Hepatocyte (in vitro differentiated cells): ENCODE data around the gene CLK1. TPM values are rescaled to one million over a fixed set of nuclear protein-coding genes. Genes with fewer than 3 reads are reported as not detected.

Experiments used
- DNase-seq: peaks from one replicate; pipeline ENCODE4 v3.0.0-alpha.2; 2016; ENCODE audit warnings: low spot score
- H2AFZ ChIP-seq: fragments of 200-600 bp; sonication (generic); 2 replicates; pipeline ENCODE4 v1.6.0; 2016; ENCODE audit warnings: antibody characterized with exemption, mild to moderate bottlenecking
- H3K27ac ChIP-seq: fragments of 200-600 bp; sonication (generic); 2 replicates; pipeline ENCODE4 v1.5.1; 2016; ENCODE audit warnings: mild to moderate bottlenecking
- H3K27me3 ChIP-seq: fragments of 200-600 bp; sonication (generic); 2 replicates; pipeline ENCODE4 v1.6.1; 2016
- H3K36me3 ChIP-seq: fragments of 200-600 bp; sonication (generic); replicated peaks from 2 replicates; pipeline ENCODE4 v1.5.1; 2016; ENCODE audit warnings: low read depth; ENCODE audit not compliant: insufficient read depth
- H3K4me1 ChIP-seq: fragments of 200-600 bp; sonication (generic); 2 replicates; pipeline ENCODE4 v1.5.1; 2016; ENCODE audit warnings: mild to moderate bottlenecking, moderate library complexity; ENCODE audit not compliant: insufficient read depth
- H3K4me2 ChIP-seq: fragments of 200-600 bp; sonication (generic); 2 replicates; pipeline ENCODE4 v1.6.0; 2016
- H3K4me3 ChIP-seq: fragments of 200-600 bp; sonication (generic); 2 replicates; pipeline ENCODE4 v1.5.1; 2016; ENCODE audit warnings: mild to moderate bottlenecking
- H3K79me2 ChIP-seq: fragments of 200-600 bp; sonication (generic); 2 replicates; pipeline ENCODE4 v1.6.0; 2017; ENCODE audit warnings: mild to moderate bottlenecking
- H3K9me2 ChIP-seq: fragments of 200-600 bp; sonication (generic); replicated peaks from 2 replicates; pipeline ENCODE4 v1.6.0; 2017; ENCODE audit warnings: mild to moderate bottlenecking; ENCODE audit not compliant: insufficient read depth
- H3K9me3 ChIP-seq: fragments of 200-600 bp; sonication (generic); 2 replicates; pipeline ENCODE4 v1.5.1; 2016; ENCODE audit warnings: low read depth, mild to moderate bottlenecking
- H4K20me1 ChIP-seq: fragments of 200-600 bp; sonication (generic); 2 replicates; pipeline ENCODE4 v1.6.0; 2016; ENCODE audit warnings: mild to moderate bottlenecking; ENCODE audit not compliant: insufficient read depth, poor library complexity, severe bottlenecking
- CTCF ChIP-seq: fragments of 200-600 bp; sonication (generic); IDR thresholded peaks from 2 replicates; pipeline ENCODE4 v1.5.1; 2016; ENCODE audit warnings: antibody characterized with exemption, mild to moderate bottlenecking; ENCODE audit not compliant: poor library complexity
- EZH2 ChIP-seq: fragments of 200-600 bp; sonication (generic); IDR thresholded peaks from 2 replicates; pipeline ENCODE4 v1.6.1; 2016; ENCODE audit warnings: antibody characterized with exemption, mild to moderate bottlenecking, borderline replicate concordance
- EZH2phosphoT487 ChIP-seq: fragments of 200-600 bp; sonication (generic); IDR thresholded peaks from one replicate; pipeline ENCODE4 v1.6.1; 2018; ENCODE audit warnings: antibody characterized with exemption, mild to moderate bottlenecking, low read depth, moderate library complexity; ENCODE audit not compliant: unreplicated experiment, severe bottlenecking
- WGBS: methylation state at CpG from one replicate; pipeline ENCODE4 v1.1.6; 2016; ENCODE audit warnings: low lambda C conversion rate; ENCODE audit errors: missing lambda C conversion rate; 5-methylcytosine and 5-hydroxymethylcytosine counted together
- polyA plus RNA-seq: library from polyadenylated mRNA; unstranded; fragments of >200 nt; fragmentation: Nextera tagmentation; extraction: Ambion mirVana; gene quantifications from 2 replicates; pipeline ENCODE4 v1.2.1, GENCODE V29; 2016
- total RNA-seq: library from RNA; depleted of rRNA; stranded (reverse); fragments of >200 nt; gene quantifications from 2 replicates; pipeline ENCODE4 v1.2.3, GENCODE V29; 2014

CLK1 gene
- 82.2 and 98.4 TPM in 2 replicates for total RNA-seq
- polyA plus RNA-seq, result 51.0 and 61.6 TPM in 2 replicates

DNA sequence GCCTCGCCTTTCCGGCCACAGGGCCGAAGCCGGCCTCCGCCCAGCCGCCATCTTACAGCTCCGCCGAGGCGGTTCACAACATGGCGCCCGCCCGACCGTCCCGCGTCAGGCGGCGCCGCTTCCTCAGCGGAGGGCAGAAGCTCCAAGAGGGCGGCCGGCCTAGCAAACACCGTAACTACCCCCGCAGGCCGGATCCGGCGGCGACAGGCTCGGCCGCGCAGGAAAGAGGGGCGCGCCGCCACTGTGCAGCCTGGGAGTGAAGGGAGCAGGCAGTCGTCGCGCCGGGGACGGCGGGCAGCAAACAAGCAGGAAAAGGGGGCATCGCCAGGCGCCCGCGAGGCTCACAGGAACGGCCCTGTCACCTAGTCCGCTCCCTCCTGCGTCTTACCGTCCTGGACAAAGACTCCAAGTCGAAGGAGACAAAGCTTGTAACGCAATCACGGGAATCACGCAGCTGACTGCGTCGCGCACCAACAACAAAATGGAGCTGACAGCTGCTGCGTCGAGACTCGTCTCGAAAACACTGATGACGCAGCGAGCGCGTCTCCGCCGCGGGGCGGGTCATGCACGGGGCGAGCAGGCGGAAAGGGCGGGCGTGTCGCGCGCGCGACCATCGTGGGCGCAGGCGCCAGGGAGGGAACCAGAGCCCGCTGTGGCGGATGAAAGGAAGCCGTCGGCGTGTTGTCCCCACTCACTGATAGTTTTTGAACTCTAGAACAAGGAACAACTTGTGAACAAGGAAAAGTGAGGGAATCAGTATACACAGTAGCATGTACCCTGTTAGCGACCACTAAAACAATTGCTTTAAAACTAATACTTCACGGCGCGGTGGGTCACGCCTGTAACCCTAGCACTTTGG, at the start of gene CLK1:
Gene CLK1 (minus strand): TSS at position 483 of the 859 bp plus-strand sequence. CDS start 2,796 bp downstream, outside the sequence.
- under 1% methylated on average over 89 of the region's 89 CpGs for WGBS
- peak within 1 kb of the TSS; percentile 100 for H3K27ac ChIP-seq

GRCh38 chr2:200913654-200914053, 49.2 kb upstream of the CLK1 start:
- TF ChIP-seq EZH2phosphoT487, result no peak
- no peak for TF ChIP-seq CTCF
- Histone ChIP-seq H3K9me2 (no peaks in the 10 kb centered on the region), H3K4me2 (no peak overlapping the region), H3K36me3 (peaks cover 4% of the 10 kb centered on the region), H3K4me1 (no peaks in the 10 kb centered on the region), H3K79me2 (no peaks in the 10 kb centered on the region), H3K9me3 (no peaks in the 10 kb centered on the region), H3K4me3 (no peak overlapping the region), H4K20me1 (no peaks in the 10 kb centered on the region), H3K27me3 (no peaks in the 10 kb centered on the region), H3K27ac (no peak overlapping the region), H2AFZ (no peak overlapping the region)
- no peak for DNase-seq

More for the DNA sequence above, at the start of gene CLK1:
- H2AFZ ChIP-seq, result peak within 1 kb of the TSS; percentile 79
- H3K9me3 ChIP-seq, result no peaks in the 10 kb centered on the region
- H3K36me3 ChIP-seq, result peaks cover 3% of the 10 kb centered on the region
- H3K27me3 ChIP-seq, result no peaks in the 10 kb centered on the region
- peak; percentile 96 for DNase-seq
- peak within 1 kb of the TSS; percentile 90 for H3K4me2 ChIP-seq
- H3K9me2 ChIP-seq, result no peaks in the 10 kb centered on the region
- TF ChIP-seq EZH2phosphoT487, result no peak
- no peak for TF ChIP-seq CTCF
- TF ChIP-seq EZH2, result no peak
- H3K4me1 ChIP-seq, result peaks cover 7% of the 10 kb centered on the region
- H4K20me1 ChIP-seq, result peaks cover 41% of the 10 kb centered on the region
- peaks cover 49% of the 10 kb centered on the region for H3K79me2 ChIP-seq
- H3K4me3 ChIP-seq, result peak within 1 kb of the TSS; percentile 83

DNA sequence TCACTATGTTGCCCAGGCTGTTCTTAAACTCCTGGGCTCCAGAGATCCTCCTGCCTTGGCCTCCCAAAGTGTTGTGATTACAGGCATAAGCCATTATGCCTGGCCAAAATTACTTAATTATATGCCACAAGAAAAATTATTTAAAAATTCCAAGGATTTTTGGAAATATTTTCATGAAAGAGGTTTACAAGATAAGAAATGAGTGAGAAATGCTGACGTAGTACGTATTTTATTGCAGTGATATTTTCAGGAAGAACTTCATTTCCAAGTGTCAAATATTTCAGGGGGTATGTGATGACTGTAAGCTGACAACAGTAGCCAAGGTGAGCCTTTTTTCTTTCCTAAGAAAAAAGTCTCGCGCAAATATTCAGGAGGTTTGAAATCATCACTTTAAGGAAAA, 45.5 kb upstream of the CLK1 start:
- no peaks in the 10 kb centered on the region for H3K36me3 ChIP-seq
- no peaks in the 10 kb centered on the region for H3K79me2 ChIP-seq
- H3K9me2 ChIP-seq, result no peaks in the 10 kb centered on the region
- WGBS, result 96% methylated on average over 4 of the region's 4 CpGs
- H4K20me1 ChIP-seq, result no peaks in the 10 kb centered on the region
- no peak for DNase-seq
- H3K4me3 ChIP-seq, result no peak overlapping the region
- no peak overlapping the region for H3K4me2 ChIP-seq
- no peaks in the 10 kb centered on the region for H3K4me1 ChIP-seq
- H3K27ac ChIP-seq, result no peak overlapping the region
- H3K27me3 ChIP-seq, result no peaks in the 10 kb centered on the region
- no peak for TF ChIP-seq EZH2phosphoT487
- TF ChIP-seq CTCF, result no peak
- no peak for TF ChIP-seq EZH2
- H2AFZ ChIP-seq, result no peak overlapping the region
- H3K9me3 ChIP-seq, result no peaks in the 10 kb centered on the region
